ENCODE measurements around the gene RBM48. TPM values are rescaled to one million over a fixed set of nuclear protein-coding genes. Genes with fewer than 3 reads are reported as not detected.

Gene RBM48
- total and polyA plus RNA-seq, 11 donors, result 6.5 to 13.7 (median 10.6) TPM

- intact Hi-C loops (cut with DNase I), result loop anchor here in 2 of 10 donors (5.0 kb wide), 2 partner anchors 54 to 59 kb away; partner anchors contain the start of genes PEX1 (in 1 of the 2) and RBM48 (in 1 of the 2)
- TF ChIP-seq POLR2A (IDR thresholded peaks at IDR 0.05) (no peak), CTCF (IDR thresholded peaks at IDR 0.05) (no peak)
- DNase-seq (no peak), ATAC-seq (no peak)
- Histone ChIP-seq H3K4me3 (peak overlapping the region in 1 of 12 donors; percentile 12), H3K27ac (peak overlapping the region in 7 of 12 donors; percentile 8 to 55 (median 36)), H3K27me3 (no peaks in the 10 kb centered on the region), H3K36me3 (peaks cover 0 to under 1% (median 0%) of the 10 kb centered on the region in 9 donors), H3K9me3 (no peaks in the 10 kb centered on the region), H3K4me1 (peaks cover 5 to 53% (median 34%) of the 10 kb centered on the region in 12 donors)
Measured at GRCh38 chr7:92586403-92586802, 57.8 kb downstream of the RBM48 start.

- TF ChIP-seq CTCF (IDR thresholded peaks at IDR 0.05) (no peak), POLR2A (IDR thresholded peaks at IDR 0.05) (no peak)
- intact Hi-C loops (cut with DNase I), result loop anchor here in 2 of 10 donors (5.0 kb wide), 2 partner anchors 55 to 60 kb away; partner anchors contain the start of genes PEX1 (in 1 of the 2) and RBM48 (in 1 of the 2)
- DNase-seq, result no peak
- WGBS, 4 donors, result 43 to 47% (median 45%) methylated on average over 4 of the region's 4 CpGs
- Histone ChIP-seq H3K36me3 (no peaks in the 10 kb centered on the region), H3K9me3 (no peaks in the 10 kb centered on the region), H3K4me1 (peaks cover 5 to 53% (median 34%) of the 10 kb centered on the region in 12 donors), H3K27ac (peak overlapping the region in 6 of 12 donors; percentile 8 to 55 (median 42)), H3K27me3 (no peaks in the 10 kb centered on the region), H3K4me3 (peak overlapping the region in 1 of 12 donors; percentile 12)
- ATAC-seq, result peak in 1 of 4 donors; percentile 57
Measured at GRCh38 chr7:92586841-92587240, 58.2 kb downstream of the RBM48 start.

Other genes with a start within 250 kb of the RBM48 start
- 10 to 100 TPM in 8 of 9 donors, 1 to 10 TPM in 1; 8.5 to 20.5 (median 11.8) TPM for gene GATAD1, start 81.3 kb upstream of the RBM48 start, total RNA-seq
- gene GATAD1, start 81.3 kb upstream of the RBM48 start, polyA plus RNA-seq, result 10 to 100 TPM; 13.8 to 16.5 TPM
- under 1 TPM in 2 of 9 donors, not detected in 7; 0.15 to 0.27 TPM for gene ERVW-1, start 50.8 kb upstream of the RBM48 start, total RNA-seq
- not detected for gene ERVW-1, start 50.8 kb upstream of the RBM48 start, polyA plus RNA-seq
- gene PEX1, start 275 bp upstream of the RBM48 start, total RNA-seq, result 10 to 100 TPM; 10.7 to 19.9 (median 15.4) TPM
- gene PEX1, start 275 bp upstream of the RBM48 start, polyA plus RNA-seq, result 1 to 10 TPM; 4.8 to 9.8 TPM
- 10 to 100 TPM in 6 of 9 donors, 1 to 10 TPM in 3; 7.9 to 14.1 (median 11.0) TPM for gene FAM133B, start 61.6 kb downstream of the RBM48 start, total RNA-seq
- 10 to 100 TPM; 11.0 to 17.4 TPM for gene FAM133B, start 61.6 kb downstream of the RBM48 start, polyA plus RNA-seq